ENCODE data around the gene CLCNKA.

- TF ChIP-seq POLR2A (IDR thresholded peaks at IDR 0.05), result no peak
- TF ChIP-seq CTCF (IDR thresholded peaks at IDR 0.05), result no peak
Observed at GRCh38 chr1:16029288-16029687, 7.5 kb downstream of the CLCNKA start.

All from body of pancreas (tissue), 4 donors.